ENCODE data around the gene LMNA.
A peak's percentile ranks its signal among the peaks of the same experiment; 100 is the strongest.

Gene LMNA

GRCh38 chr1:156108664-156109241, 5.8 kb upstream of the LMNA start:
- TF ChIP-seq TAF1 (IDR thresholded peaks at IDR 0.05; ENCODE audit: low read depth), result no peak
- no peak for TF ChIP-seq NFIC (IDR thresholded peaks at IDR 0.05)
- no peak for TF ChIP-seq CREB1 (IDR thresholded peaks at IDR 0.05; ENCODE audit: low read depth)
- no peak for TF ChIP-seq EGR1 (IDR thresholded peaks at IDR 0.05)
- no peak for TF ChIP-seq YY1 (IDR thresholded peaks at IDR 0.05; ENCODE audit: low read depth)
- no peak for TF ChIP-seq USF1 (IDR thresholded peaks at IDR 0.05)
- TF ChIP-seq FOXM1 (IDR thresholded peaks at IDR 0.05; ENCODE audit: borderline replicate concordance, low read depth), result no peak
- TF ChIP-seq, protein P1, sequence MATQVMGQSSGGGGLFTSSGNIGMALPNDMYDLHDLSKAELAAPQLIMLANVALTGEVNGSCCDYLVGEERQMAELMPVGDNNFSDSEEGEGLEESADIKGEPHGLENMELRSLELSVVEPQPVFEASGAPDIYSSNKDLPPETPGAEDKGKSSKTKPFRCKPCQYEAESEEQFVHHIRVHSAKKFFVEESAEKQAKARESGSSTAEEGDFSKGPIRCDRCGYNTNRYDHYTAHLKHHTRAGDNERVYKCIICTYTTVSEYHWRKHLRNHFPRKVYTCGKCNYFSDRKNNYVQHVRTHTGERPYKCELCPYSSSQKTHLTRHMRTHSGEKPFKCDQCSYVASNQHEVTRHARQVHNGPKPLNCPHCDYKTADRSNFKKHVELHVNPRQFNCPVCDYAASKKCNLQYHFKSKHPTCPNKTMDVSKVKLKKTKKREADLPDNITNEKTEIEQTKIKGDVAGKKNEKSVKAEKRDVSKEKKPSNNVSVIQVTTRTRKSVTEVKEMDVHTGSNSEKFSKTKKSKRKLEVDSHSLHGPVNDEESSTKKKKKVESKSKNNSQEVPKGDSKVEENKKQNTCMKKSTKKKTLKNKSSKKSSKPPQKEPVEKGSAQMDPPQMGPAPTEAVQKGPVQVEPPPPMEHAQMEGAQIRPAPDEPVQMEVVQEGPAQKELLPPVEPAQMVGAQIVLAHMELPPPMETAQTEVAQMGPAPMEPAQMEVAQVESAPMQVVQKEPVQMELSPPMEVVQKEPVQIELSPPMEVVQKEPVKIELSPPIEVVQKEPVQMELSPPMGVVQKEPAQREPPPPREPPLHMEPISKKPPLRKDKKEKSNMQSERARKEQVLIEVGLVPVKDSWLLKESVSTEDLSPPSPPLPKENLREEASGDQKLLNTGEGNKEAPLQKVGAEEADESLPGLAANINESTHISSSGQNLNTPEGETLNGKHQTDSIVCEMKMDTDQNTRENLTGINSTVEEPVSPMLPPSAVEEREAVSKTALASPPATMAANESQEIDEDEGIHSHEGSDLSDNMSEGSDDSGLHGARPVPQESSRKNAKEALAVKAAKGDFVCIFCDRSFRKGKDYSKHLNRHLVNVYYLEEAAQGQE (IDR thresholded peaks at IDR 0.05; ENCODE audit: low read depth), result no peak
- no peak for TF ChIP-seq TCF12 (IDR thresholded peaks at IDR 0.05; ENCODE audit: low read depth)
- no peak for TF ChIP-seq CEBPB (IDR thresholded peaks at IDR 0.05)
- no peak for TF ChIP-seq ZBTB7A (IDR thresholded peaks at IDR 0.05; ENCODE audit: low read depth)
- no peak for TF ChIP-seq EP300 (IDR thresholded peaks at IDR 0.05; ENCODE audit: borderline replicate concordance)
- TF ChIP-seq, protein P2, sequence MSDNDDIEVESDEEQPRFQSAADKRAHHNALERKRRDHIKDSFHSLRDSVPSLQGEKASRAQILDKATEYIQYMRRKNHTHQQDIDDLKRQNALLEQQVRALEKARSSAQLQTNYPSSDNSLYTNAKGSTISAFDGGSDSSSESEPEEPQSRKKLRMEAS (IDR thresholded peaks at IDR 0.05), result no peak
- TF ChIP-seq RAD21 (IDR thresholded peaks at IDR 0.05; ENCODE audit: low read depth), result no peak
- TF ChIP-seq TEAD4 (IDR thresholded peaks at IDR 0.05), result no peak

GRCh38 chr1:156110252-156110651, 4.3 kb upstream of the LMNA start:
- no peak for TF ChIP-seq RAD21 (IDR thresholded peaks at IDR 0.05; ENCODE audit: low read depth)
- no peak for TF ChIP-seq TEAD4 (IDR thresholded peaks at IDR 0.05)
- TF ChIP-seq USF1 (IDR thresholded peaks at IDR 0.05), result no peak
- no peak for TF ChIP-seq YY1 (IDR thresholded peaks at IDR 0.05; ENCODE audit: low read depth)
- no peak for TF ChIP-seq TAF1 (IDR thresholded peaks at IDR 0.05; ENCODE audit: low read depth)
- no peak for TF ChIP-seq TCF12 (IDR thresholded peaks at IDR 0.05; ENCODE audit: low read depth)
- no peak for TF ChIP-seq CEBPB (IDR thresholded peaks at IDR 0.05)
- TF ChIP-seq CREB1 (IDR thresholded peaks at IDR 0.05; ENCODE audit: low read depth), result no peak
- TF ChIP-seq FOXM1 (IDR thresholded peaks at IDR 0.05; ENCODE audit: borderline replicate concordance, low read depth), result no peak
- no peak for TF ChIP-seq EGR1 (IDR thresholded peaks at IDR 0.05)
- TF ChIP-seq, protein P2 (IDR thresholded peaks at IDR 0.05), result no peak
- TF ChIP-seq ZBTB7A (IDR thresholded peaks at IDR 0.05; ENCODE audit: low read depth), result no peak
- no peak for TF ChIP-seq NFIC (IDR thresholded peaks at IDR 0.05)
- TF ChIP-seq, protein P1 (IDR thresholded peaks at IDR 0.05; ENCODE audit: low read depth), result no peak
- no peak for TF ChIP-seq EP300 (IDR thresholded peaks at IDR 0.05; ENCODE audit: borderline replicate concordance)

DNA sequence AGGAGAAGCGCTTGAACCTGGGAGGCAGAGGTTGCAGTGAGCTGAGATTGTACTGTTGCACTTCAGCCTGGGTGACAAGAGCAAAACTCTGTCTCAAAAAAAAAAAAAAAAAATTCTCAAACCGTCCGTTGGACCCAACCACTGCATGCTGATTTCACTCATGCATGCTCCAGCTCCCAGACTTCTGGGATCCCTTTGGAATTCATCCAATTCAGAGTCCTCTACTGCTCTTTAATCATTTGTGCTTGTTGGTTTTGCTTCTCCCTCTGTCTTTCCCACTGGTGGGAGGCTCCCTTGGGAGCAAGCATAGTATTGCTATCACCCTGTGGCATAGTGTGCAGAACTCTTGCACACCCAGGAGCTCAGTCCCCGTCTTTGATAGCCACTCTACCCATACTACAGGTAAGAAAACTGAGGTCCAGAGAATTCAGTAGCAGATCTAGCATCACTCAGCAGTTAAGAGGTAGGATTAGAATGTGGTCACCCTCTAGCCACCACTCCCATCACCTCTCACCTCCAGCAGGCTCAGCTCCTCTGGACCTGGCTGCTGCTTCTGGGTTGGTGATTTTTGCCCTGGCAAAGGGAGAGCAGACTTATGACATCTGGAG, 3.1 kb upstream of the LMNA start:
- TF ChIP-seq TAF1 (IDR thresholded peaks at IDR 0.05; ENCODE audit: low read depth), result no peak
- TF ChIP-seq TEAD4 (IDR thresholded peaks at IDR 0.05), result no peak
- no peak for TF ChIP-seq CREB1 (IDR thresholded peaks at IDR 0.05; ENCODE audit: low read depth)
- TF ChIP-seq NFIC (IDR thresholded peaks at IDR 0.05), result 0 out of 2 replicates have a peak, but pooled peaks have one; percentile 7

DNA sequence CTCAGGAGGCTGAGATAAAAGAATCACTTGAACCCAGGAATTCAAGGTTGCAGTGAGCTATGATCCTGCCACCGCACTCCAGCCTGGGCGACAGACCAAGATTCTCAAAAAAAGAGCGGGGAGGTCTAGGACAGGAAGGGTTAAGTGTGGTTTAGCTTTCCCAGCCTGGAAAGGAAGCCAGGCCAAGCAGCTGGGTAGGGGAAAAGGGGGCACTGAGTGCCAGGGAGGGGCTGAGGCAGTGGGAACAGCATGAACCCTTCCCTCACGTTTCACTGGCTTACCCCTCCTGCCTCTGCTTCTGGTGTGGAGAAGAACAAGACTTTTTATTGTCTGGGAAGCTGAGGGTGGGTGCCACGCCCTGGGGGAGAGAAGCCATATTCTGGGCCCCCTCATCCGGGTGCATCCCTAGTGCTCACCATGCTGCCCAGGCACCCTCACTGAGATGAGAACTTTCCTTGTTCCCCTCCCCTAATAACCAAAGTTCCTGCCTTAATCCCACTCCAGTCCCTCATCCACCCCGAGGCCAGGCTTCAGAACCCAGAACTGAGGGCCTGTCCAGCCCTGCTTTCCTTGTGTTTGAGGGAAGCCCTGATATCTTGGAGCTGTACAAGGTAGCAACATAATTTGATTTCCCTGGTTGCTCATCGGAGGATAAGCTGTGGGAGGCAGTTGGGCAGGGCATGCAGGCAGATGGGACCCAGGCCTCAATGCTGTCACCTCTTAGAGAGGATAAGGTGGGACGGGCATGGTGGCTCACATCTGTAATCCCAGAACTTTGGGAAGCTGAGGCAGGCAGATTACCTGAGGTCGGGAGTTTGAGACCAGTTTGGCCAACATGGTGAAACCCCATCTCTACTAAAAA, 2.0 kb upstream of the LMNA start:
- TF ChIP-seq NFIC (IDR thresholded peaks at IDR 0.05), result no peak
- TF ChIP-seq EGR1 (IDR thresholded peaks at IDR 0.05), result no peak
- no peak for TF ChIP-seq RAD21 (IDR thresholded peaks at IDR 0.05; ENCODE audit: low read depth)
- no peak for TF ChIP-seq FOXM1 (IDR thresholded peaks at IDR 0.05; ENCODE audit: borderline replicate concordance, low read depth)
- no peak for TF ChIP-seq TCF12 (IDR thresholded peaks at IDR 0.05; ENCODE audit: low read depth)
- no peak for TF ChIP-seq ZBTB7A (IDR thresholded peaks at IDR 0.05; ENCODE audit: low read depth)
- TF ChIP-seq, protein P1 (IDR thresholded peaks at IDR 0.05; ENCODE audit: low read depth), result no peak
- no peak for TF ChIP-seq EP300 (IDR thresholded peaks at IDR 0.05; ENCODE audit: borderline replicate concordance)
- TF ChIP-seq TEAD4 (IDR thresholded peaks at IDR 0.05), result no peak
- TF ChIP-seq TAF1 (IDR thresholded peaks at IDR 0.05; ENCODE audit: low read depth), result no peak
- TF ChIP-seq YY1 (IDR thresholded peaks at IDR 0.05; ENCODE audit: low read depth), result no peak
- TF ChIP-seq, protein P2 (IDR thresholded peaks at IDR 0.05), result no peak
- no peak for TF ChIP-seq USF1 (IDR thresholded peaks at IDR 0.05)
- TF ChIP-seq CEBPB (IDR thresholded peaks at IDR 0.05), result no peak
- TF ChIP-seq CREB1 (IDR thresholded peaks at IDR 0.05; ENCODE audit: low read depth), result no peak

Measured in Ishikawa (cell line).